ENCODE results near the gene SUGCT.

Gene SUGCT

DNA sequence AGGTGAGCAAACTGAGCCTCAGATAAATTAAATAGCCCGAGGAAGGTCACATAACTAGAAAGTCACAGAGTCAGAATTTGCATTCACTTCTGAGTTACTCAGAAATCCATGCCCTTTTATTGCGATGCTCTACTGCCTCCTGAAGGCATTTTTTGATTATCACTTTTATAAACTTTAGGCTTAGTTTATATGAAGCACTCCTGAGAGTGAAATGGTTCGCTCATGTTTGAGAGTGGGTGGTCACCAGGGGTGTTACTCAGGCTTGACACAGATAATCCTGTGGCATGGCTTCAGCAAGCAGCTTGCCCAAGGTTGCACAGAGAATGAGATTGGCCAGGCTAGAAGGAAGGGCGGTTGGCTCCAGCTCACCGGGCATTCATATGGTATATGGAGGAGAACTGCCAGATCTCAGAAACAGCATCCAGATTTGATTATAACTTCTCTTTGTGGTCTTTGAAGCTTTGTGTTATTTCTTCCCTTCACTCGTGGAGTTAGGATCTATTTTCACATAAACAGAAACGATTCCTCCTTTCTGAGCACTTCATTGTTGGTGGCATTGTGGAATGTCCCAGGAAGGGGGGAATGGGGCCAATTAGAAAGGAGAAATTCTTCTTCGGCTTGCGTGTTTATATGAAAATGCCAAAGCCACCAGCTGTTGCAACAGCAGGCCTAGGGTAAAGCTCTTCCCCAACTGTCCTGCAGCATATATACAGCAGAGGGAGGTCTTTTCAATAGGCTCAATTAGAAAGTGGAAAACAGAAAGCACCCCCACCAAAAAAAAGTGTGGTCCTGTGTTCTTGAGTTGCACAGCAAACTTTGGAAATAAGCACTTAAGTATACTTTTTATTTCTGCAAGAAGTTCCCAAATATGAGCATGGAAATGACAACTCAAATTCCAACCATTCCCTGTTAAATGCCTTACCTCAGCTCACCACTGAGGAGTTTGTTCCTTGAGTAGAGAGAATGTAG lies 628.8 kb downstream of the SUGCT start:
- TF ChIP-seq FOXP2 (optimal IDR thresholded peaks at IDR 0.05; ENCODE audit: borderline replicate concordance, extremely low read depth, extremely low read length, insufficient read depth) (no peak), TAF1 (IDR thresholded peaks at IDR 0.05; ENCODE audit: borderline replicate concordance, insufficient read depth, low read length) (no peak), SIN3A (IDR thresholded peaks at IDR 0.05; ENCODE audit: borderline replicate concordance, insufficient read depth, low read length) (no peak), POLR2AphosphoS5 (IDR thresholded peaks at IDR 0.05; ENCODE audit: low read depth, low read length) (no peak)
- TF ChIP-seq, protein P1, sequence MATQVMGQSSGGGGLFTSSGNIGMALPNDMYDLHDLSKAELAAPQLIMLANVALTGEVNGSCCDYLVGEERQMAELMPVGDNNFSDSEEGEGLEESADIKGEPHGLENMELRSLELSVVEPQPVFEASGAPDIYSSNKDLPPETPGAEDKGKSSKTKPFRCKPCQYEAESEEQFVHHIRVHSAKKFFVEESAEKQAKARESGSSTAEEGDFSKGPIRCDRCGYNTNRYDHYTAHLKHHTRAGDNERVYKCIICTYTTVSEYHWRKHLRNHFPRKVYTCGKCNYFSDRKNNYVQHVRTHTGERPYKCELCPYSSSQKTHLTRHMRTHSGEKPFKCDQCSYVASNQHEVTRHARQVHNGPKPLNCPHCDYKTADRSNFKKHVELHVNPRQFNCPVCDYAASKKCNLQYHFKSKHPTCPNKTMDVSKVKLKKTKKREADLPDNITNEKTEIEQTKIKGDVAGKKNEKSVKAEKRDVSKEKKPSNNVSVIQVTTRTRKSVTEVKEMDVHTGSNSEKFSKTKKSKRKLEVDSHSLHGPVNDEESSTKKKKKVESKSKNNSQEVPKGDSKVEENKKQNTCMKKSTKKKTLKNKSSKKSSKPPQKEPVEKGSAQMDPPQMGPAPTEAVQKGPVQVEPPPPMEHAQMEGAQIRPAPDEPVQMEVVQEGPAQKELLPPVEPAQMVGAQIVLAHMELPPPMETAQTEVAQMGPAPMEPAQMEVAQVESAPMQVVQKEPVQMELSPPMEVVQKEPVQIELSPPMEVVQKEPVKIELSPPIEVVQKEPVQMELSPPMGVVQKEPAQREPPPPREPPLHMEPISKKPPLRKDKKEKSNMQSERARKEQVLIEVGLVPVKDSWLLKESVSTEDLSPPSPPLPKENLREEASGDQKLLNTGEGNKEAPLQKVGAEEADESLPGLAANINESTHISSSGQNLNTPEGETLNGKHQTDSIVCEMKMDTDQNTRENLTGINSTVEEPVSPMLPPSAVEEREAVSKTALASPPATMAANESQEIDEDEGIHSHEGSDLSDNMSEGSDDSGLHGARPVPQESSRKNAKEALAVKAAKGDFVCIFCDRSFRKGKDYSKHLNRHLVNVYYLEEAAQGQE (IDR thresholded peaks at IDR 0.05; ENCODE audit: insufficient read depth in 1 of 2, low read depth in 2 of 2, low read length in 2 of 2) = no peak

DNA sequence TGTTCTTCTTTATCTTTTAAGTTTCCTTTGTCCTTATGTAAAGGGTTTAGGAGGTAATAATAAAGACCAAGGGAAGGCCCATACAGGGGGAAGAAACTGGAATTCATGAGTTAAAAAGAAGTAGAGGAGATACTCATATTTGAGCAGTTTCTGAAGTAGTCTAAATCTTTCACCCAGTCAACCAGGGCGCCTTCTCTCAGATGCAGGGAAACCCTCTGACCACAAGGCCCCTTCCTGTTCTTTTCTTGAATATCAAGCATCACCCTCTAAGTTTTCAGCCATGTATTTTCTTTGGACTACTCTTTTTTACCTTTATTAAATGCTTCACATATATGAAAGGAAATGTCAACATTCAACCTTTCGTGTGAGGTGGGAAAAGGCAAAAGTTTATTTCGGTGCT lies 630.8 kb downstream of the SUGCT start:
- TF ChIP-seq TAF1 (IDR thresholded peaks at IDR 0.05; ENCODE audit: borderline replicate concordance, insufficient read depth, low read length) (no peak), POLR2AphosphoS5 (IDR thresholded peaks at IDR 0.05; ENCODE audit: low read depth, low read length) (no peak), FOXP2 (optimal IDR thresholded peaks at IDR 0.05; ENCODE audit: borderline replicate concordance, extremely low read depth, extremely low read length, insufficient read depth) (no peak), SIN3A (IDR thresholded peaks at IDR 0.05; ENCODE audit: borderline replicate concordance, insufficient read depth, low read length) (no peak)
- TF ChIP-seq, protein P1 (IDR thresholded peaks at IDR 0.05; ENCODE audit: insufficient read depth in 1 of 2, low read depth in 2 of 2, low read length in 2 of 2) = no peak

DNA sequence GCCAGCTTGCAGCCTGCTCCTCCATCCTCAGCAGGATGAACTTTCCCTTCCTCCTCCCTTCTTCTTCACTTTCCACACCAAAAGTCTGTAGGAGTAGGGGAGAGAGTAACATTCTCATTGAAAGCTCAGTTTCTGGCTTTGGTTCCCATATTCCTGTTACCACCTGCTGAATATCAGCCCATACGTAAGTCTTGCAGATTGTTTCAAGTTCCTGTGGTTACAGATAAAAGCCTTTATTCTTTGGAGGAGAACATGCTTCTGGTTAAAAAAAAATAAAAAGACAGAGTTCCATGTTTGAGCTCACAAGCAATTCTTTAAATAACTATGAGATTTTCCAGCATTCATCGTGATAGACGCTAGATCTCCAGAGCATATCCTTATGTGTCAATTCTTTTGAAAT lies 637.3 kb downstream of the SUGCT start:
- no peak for TF ChIP-seq POLR2AphosphoS5 (IDR thresholded peaks at IDR 0.05; ENCODE audit: low read depth, low read length)
- TF ChIP-seq, protein P1 (IDR thresholded peaks at IDR 0.05; ENCODE audit: insufficient read depth in 1 of 2, low read depth in 2 of 2, low read length in 2 of 2) = no peak
- no peak for TF ChIP-seq SIN3A (IDR thresholded peaks at IDR 0.05; ENCODE audit: borderline replicate concordance, insufficient read depth, low read length)
- no peak for TF ChIP-seq TAF1 (IDR thresholded peaks at IDR 0.05; ENCODE audit: borderline replicate concordance, insufficient read depth, low read length)
- TF ChIP-seq FOXP2 (optimal IDR thresholded peaks at IDR 0.05; ENCODE audit: borderline replicate concordance, extremely low read depth, extremely low read length, insufficient read depth) = no peak

DNA sequence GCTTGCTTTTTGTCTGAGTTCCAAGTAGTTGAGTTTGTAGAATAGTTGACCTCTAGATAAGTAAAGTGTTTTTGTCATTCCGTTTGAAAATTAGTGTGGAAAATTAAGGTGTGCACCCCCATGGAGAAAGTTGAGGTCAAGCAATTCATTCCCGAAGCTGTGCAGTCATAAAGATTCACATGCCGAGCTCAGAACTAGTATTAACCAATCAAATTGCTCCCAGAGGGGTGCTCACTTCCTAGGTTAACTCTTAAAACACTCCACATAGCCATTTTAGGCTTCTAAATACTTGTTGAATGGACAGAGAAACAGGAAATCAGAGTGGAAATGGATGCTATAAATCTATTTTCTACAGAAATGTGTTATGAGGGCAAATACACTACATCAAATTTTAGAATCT lies 638.9 kb downstream of the SUGCT start:
- TF ChIP-seq SIN3A (IDR thresholded peaks at IDR 0.05; ENCODE audit: borderline replicate concordance, insufficient read depth, low read length) = no peak
- no peak for TF ChIP-seq TAF1 (IDR thresholded peaks at IDR 0.05; ENCODE audit: borderline replicate concordance, insufficient read depth, low read length)
- TF ChIP-seq FOXP2 (optimal IDR thresholded peaks at IDR 0.05; ENCODE audit: borderline replicate concordance, extremely low read depth, extremely low read length, insufficient read depth) = no peak
- no peak for TF ChIP-seq POLR2AphosphoS5 (IDR thresholded peaks at IDR 0.05; ENCODE audit: low read depth, low read length)
- TF ChIP-seq, protein P1 (IDR thresholded peaks at IDR 0.05; ENCODE audit: insufficient read depth in 1 of 2, low read depth in 2 of 2, low read length in 2 of 2) = no peak
